ENCODE data around the gene BCL2L12.

BCL2L12 gene

DNA sequence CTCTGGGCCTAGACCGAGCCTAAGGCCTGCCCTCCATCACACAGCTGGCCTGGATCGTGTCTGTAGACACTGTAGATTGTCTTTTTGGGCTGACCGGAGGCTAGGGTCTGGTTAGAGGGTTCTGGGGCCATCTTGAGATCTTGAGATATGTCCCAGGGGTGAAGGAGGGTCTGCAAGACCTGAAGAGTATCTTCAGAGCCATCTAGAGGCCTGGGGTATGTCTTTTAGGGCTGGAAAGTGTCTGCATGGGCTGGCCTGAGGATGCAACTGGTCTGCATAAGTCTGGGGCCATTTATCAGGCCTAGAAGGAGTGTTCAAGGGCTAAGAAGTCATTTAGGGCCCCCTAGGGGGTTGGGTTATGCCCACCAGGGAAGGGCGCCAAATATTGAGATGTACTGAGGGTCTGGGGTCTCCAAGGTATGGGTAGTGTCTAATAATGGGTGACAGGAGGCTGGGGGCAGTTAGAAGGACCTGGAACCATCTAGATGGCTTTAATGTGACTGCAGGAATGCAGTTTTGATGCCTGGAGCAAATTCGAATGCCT is 23.2 kb upstream of the BCL2L12 start:
- no peak for DNase-seq (ENCODE audit: low read depth)

DNA sequence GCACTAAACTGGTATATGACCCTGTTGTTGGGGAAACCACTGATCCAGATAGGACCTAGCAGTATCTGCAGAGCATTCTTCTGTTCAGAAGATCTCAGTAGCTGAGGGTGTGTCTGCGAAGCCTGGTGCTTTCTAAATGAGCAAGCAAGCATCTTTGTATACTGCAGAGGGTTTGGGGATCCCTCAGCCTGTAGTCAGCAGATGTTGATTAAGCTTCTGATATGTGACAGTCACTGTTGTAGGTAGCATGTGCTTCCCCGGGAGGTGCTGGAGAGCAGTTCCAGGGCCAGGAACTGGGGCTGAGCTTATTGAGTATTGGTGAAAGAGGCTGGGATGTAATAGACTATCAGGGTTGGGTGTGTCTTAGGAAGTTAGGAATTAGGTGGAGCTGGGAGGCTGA is 22.3 kb upstream of the BCL2L12 start:
- DNase-seq (ENCODE audit: low read depth): no peak

DNA sequence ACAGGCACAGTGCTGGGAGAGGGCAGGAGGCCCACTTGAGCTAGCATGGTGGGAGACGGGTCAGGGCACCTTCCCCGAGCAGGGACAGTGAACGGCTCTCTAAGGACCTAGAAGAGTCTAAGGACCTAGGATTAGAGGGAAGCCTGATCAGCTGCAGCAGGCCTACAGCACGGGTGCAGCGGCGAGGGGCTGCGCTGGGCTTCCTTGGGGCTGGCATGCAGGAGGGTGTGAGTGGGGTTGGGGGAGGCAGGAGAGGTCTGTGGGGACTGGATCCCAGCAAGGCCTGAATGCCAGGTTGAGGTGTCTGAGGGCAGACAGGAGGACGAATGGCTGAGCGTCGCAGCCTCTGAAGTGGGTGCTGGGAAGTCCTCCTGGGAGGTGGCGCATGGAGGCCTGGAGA is 20.1 kb upstream of the BCL2L12 start:
- DNase-seq (ENCODE audit: low read depth): no peak

DNA sequence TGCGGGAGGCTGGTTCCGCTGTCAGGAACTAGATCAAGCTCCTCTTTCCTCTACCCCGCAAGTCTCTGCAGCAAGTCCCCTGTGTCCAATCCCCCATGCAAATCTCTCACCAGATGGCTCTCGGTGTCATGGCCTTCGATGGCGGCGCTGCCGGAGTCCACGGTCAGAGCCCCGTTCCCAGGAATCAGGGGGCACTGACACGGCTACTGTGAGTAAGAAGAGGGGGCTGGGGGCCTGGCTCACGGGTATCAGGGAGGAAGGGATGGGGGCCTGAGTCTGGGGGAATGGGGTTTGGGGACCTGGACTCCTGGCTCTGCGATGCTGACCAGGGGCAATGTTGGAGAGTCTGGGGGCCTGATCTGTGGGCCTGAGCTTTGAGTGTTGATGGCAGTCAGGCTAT is 19.7 kb upstream of the BCL2L12 start:
- DNase-seq (ENCODE audit: low read depth): no peak

DNA sequence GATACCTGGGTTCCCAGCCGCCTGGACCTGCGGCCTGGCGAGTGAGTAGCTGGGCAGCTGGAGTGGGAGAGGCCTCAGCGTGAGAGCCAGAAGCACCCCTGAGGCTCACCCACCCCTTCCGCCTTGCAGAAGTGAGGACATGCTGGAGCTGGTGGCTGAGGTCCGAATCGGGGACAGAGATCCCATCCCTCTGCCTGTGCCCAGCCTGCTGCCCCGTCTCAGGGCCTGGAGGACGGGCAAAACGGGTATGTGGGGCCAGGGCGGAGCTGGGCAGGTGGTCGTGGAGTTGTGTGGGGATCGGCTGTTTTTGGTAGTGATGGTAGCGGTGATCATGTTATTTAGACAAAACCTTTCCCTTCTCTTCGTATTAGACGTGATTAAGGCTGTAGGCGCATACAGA is 19.1 kb upstream of the BCL2L12 start:
- DNase-seq (ENCODE audit: low read depth): no peak

DNA sequence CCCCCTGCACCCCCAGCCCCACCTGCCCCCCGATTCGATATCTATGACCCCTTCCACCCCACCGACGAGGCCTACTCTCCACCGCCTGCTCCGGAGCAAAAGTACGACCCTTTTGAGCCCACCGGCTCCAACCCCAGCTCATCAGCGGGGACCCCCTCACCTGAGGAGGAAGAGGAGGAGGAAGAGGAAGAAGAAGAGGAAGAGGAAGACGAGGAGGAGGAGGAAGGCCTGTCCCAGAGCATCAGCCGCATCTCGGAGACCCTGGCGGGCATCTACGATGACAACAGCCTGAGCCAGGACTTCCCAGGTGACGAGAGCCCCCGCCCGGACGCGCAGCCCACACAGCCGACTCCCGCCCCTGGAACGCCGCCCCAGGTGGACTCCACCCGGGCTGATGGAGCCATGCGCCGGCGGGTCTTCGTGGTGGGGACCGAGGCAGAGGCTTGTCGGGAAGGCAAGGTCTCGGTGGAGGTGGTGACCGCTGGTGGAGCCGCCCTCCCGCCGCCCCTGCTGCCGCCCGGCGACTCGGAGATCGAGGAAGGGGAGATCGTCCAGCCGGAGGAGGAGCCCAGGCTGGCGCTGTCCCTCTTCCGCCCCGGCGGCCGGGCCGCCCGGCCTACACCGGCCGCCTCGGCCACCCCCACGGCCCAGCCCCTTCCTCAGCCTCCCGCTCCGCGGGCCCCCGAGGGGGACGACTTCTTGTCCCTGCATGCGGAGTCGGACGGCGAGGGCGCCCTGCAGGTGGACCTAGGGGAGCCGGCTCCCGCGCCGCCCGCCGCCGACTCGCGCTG is 14.5 kb upstream of the BCL2L12 start:
- DNase-seq (ENCODE audit: low read depth): no peak

DNA sequence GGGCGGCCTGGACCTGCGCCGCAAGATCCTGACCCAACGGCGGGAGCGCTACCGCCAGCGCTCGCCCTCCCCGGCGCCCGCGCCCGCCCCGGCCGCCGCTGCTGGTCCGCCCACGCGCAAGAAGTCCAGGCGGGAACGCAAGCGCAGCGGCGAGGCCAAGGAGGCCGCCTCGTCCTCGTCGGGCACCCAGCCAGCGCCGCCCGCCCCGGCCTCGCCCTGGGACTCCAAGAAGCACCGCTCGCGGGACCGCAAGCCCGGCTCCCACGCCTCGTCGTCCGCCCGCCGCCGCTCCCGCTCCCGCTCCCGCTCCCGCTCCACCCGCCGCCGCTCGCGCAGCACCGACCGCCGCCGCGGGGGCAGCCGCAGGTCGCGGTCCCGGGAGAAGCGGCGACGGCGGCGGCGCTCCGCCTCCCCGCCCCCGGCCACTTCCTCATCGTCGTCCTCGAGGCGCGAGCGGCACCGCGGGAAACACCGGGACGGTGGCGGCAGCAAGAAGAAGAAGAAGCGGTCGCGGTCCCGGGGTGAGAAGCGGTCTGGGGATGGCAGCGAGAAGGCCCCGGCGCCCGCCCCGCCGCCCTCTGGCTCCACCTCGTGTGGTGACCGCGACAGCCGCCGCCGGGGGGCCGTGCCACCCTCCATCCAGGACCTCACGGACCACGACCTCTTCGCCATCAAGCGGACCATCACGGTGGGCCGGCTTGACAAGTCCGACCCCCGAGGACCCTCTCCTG is 13.7 kb upstream of the BCL2L12 start:
- DNase-seq (ENCODE audit: low read depth): no peak

DNA sequence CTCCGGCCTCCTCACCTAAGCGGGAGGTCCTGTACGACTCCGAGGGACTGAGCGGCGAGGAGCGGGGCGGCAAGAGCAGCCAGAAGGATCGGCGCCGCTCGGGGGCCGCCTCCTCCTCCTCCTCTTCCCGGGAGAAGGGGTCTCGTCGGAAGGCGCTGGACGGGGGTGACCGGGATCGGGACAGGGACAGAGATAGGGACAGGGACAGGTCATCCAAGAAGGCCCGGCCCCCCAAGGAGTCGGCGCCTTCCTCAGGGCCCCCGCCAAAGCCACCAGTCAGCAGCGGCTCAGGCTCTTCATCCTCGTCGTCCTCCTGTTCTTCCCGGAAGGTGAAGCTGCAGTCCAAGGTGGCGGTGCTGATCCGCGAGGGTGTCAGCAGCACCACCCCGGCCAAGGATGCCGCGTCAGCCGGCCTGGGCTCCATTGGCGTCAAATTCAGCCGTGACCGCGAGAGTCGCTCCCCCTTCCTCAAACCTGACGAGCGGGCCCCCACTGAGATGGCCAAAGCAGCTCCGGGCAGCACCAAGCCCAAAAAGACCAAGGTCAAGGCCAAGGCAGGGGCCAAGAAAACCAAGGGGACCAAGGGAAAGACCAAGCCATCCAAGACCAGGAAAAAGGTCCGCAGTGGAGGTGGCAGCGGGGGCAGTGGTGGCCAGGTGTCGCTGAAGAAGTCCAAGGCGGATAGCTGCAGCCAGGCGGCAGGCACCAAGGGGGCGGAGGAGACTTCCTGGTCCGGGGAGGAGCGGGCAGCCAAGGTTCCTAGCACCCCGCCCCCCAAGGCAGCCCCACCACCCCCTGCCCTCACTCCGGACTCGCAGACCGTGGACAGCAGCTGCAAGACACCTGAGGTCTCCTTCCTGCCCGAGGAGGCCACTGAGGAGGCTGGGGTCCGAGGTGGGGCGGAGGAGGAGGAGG is 12.9 kb upstream of the BCL2L12 start:
- no peak for DNase-seq (ENCODE audit: low read depth)

DNA sequence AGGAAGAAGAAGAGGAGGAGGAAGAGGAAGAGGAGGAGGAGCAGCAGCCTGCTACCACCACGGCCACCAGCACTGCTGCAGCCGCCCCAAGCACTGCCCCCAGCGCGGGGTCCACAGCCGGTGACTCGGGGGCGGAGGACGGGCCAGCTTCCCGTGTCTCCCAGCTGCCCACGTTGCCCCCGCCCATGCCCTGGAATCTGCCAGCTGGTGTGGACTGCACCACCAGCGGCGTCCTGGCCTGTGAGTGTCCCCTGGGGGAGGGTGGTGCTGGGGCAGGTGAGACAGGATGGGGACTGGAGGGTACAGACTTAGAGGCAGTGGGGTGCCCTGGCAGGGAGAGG is 12.3 kb upstream of the BCL2L12 start:
- DNase-seq (ENCODE audit: low read depth): no peak

DNA sequence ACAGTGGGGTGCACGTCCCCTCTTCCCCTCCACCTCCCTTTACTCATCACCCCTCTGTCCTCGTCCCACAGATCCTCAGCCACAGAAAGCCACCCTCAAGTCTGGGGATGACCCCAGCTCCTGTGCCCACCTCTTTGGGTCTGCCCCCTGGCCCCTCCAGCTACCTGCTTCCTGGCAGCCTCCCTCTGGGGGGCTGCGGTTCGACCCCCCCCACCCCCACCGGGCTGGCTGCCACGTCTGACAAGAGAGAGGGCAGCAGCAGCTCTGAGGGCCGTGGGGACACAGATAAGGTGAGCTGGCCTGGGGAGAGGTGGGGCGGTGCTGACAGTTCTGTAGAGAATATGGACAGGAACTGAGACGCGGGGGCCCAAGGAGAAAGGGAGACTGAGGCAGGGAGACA is 11.2 kb upstream of the BCL2L12 start:
- DNase-seq (ENCODE audit: low read depth): no peak

DNA sequence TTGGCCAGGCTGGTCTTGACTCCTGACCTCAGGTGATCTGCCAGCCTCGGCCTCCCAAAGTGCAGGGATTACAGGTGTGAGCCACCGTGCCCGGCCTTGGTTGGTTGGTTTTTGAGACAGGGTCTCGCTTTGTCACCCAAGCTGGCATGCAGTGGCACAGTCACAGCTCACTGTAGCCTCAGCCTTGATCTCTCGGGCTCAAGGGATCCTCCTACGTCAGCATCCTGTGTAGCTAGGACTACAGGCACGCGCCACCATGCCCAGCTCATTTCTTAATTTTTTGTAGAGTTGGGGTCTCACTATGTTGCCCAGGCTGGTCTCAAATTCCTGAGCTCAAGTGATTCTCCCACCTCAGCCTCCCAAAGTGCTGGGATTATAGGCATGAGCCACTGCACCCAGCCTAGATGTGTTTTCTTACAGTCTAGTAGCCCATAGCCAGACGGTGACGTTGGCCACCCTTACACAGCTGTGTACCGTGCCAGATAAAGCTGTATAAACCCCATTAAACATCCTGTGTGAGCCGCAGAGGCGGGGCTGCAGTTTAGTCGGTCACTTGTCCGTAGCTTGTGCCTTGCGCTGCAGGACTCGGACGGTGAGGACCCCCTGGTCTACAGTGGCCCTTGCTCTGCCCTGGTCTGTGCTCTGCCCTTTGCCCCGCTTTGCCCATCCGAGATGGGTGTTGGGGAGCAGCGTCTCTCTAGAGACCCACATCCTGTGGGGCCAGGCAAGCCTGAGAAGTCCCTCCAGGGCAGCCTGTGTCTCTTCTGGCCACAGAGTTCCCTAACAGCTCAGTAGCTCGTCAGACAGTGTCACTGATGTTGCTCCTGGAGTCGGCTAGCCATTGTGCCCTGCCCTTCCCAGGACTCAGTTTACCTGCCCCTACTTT is 9.9 kb upstream of the BCL2L12 start:
- DNase-seq (ENCODE audit: low read depth): no peak

DNA sequence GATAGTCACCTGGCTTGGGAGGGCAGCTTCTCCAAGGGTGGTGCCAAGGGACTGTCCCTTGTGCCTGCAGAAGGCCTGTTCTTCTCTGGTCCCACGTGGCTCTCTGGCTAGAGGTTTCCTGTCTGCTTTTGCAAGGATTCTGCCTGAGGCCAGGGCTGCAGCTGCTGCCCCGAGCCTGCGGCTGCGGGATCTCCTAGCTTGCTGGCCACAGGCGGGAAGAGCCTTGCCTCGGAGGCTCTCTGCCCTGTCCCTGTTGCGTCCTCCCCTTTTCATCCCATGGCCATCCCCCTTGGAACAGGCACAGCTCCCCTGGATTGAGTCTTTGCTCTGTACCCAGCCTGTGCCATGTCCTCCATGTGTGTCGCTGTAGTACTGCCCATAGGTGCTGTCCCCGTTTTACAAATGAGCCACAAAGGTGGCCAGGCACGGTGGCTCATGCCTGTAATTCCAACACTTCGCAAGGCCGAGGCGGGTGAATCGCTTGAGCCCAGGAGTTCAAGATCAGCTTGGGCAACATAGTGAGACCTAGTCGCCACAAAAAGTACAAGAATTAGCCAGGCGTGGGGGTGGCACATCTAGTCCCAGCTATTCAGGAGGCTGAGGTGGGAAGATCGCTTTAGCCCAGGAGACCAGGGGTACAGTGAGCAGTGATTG is 9.2 kb upstream of the BCL2L12 start:
- DNase-seq (ENCODE audit: low read depth): no peak

DNA sequence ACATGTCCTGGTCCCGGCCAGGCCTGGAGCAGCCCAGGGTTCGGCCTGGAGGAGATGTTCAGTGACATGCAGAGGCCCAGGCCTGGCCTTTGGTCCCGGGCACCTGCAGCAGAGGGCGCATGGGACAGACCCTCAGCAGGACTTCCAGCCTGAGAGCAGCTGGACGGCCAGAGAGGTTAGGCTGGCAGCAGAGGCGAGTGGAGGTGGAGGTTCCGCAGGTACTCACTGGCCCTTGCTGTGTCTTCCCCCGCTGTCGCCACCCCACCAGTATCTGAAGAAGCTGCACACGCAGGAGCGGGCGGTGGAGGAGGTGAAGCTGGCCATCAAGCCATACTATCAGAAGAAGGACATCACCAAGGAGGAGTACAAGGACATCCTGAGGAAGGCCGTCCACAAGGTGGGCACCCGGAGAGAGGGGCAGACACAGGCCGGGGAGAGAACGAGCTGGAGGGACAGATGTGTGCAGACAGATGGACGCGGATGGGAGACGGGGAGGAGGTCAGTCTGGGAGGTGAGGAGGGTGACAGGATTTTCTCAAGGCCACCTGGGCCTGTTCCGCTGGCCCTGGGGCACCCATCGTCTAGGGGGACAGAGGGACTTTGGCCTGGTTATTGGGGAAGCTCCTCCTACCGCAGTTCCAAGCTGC is 8.1 kb upstream of the BCL2L12 start:
- no peak for DNase-seq (ENCODE audit: low read depth)

DNA sequence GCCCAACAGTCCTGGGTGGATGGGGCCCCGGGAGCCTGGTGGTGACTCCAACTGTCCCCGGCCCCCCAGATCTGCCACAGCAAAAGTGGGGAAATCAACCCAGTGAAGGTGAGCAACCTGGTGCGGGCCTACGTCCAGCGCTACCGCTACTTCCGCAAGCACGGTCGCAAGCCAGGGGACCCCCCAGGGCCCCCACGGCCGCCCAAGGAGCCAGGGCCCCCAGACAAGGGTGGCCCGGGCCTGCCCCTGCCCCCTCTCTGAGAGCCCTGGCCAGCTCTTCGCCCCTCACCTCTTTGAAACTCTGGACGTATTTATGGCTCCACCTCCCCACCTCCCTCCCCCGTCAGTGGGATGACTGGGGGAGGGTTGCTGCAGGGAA is 7.6 kb upstream of the BCL2L12 start:
- DNase-seq (ENCODE audit: low read depth): no peak

DNA sequence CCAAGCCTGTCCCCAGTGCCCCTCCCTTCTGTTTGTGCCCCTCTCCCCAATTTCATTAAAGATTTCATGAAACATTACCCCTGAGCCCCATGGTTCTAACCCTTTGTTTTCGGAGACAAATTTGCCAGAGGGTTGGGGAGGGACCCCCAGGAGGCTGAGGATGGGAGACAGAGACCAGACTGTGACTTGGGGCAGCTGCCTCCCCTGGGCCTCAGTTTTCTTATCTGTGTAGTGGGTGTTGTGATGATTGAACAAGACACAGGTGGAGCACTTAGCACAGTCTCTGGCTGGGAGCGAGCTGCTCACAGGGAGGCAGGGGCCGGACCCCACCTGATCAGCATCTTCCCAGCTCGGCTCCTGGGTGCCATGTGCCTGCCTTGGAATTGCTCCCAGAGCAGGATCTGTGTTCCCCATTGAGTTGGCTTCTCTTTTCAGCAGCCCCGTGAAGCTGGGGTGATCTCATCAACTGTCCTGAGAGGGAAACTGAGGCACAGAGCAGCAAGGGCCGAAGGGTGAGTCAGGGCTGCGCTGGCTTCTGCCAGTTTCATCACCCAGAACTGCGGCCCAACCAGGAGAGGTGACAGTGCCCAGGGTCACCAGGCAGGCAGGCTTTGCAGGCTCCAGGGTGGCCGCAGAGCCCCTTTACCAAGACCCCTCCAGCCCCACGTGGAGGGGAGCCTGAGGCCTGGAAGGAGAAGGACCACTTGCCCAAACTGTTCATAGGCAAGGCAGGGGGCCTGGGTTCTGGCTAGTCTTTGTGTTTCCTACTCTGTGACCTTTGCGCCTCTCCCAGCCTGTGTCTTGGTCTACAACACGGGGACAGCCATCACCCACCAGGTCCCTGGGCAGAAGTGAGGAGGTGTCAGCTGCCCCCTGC is 6.9 kb upstream of the BCL2L12 start:
- DNase-seq (ENCODE audit: low read depth): no peak

DNA sequence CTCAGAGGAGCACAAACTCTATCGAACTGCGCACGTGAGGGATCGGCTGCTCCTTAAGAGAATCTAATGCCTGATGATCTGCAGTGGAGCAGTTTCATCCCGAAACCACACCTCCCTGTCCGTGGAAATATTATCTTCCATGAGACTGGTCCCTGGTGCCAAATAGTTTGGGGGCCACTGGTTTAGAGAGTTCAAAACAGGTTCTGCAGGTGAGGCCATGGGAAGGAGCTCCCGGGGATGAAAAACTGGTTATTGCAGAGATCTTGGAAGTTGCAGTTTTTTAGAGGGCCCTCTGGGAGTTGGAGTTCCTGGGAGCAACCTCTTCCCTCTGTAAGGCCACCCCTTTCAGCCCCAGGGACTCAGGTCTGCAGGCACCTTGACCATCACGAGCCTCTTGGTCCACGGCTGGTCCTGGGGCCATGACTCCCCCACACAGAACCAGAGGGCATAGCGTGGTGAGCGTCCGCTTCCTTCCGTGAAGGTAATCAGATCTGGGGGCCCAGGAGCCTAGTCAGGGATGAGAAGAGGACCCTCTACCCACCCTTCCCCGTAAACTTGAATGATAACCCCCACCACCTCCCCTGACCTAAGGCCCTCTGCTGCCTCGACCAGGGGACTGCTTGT is 5.3 kb upstream of the BCL2L12 start:
- DNase-seq (ENCODE audit: low read depth): no peak

DNA sequence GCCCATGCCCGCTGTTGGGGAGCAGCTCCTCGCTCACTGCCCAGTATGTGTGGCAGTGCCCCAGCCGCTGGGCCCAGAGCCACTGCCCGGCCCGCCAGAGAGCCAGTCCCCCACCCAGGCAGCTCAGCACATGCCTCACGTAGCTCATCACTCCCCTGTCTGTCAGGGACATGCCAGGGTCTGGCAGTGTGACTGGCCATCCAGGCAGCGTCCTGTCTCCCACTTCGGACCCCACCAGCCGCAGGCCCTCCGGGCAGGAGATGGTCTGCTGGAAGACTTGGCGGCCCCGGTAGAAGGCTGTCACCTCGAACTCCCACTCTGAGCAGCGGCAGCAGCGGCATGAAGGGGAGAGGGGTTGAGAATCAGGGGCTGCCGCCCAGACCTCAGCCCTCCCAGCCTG is 3.7 kb upstream of the BCL2L12 start:
- no peak for DNase-seq (ENCODE audit: low read depth)

DNA sequence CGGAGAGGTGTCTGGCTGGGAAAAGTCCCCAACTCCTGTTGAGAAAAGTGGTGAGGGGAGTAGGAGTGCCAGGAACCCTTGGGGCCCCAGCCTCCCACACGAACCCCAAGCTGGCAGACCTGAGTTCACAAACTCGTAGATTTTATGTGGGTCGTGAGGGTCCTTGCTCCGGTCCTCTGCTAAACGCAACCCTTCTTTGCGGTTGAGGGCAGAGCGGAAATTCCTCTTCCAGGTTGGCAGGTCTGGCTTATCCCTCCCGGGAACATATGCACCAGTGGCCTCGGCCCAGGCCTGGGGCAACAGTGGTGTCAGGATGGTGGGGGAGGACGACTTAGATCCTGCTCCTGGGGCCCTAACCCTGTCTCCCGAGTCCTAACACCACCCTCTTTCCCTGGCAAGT is 2.5 kb upstream of the BCL2L12 start:
- DNase-seq (ENCODE audit: low read depth): no peak

Measured in stimulated activated CD4-positive, alpha-beta T cell treated with anti-CD3 and anti-CD28 coated beads, Interleukin-2, amount 100 ng/mL, for 4 hours (primary cell).